Cerebellar nuclear complex (tissue), 1 donor: ENCODE data around the gene FER.

Experiments
- DNase-seq, 2 experiments: peaks; one replicate each; lab custom pipeline; 2025; lab: John Stamatoyannopoulos, UW

The FER gene

GRCh38 chr5:109177227-109177626 lies 429.5 kb downstream of the FER start:
- DNase-seq, result no peak

- DNase-seq, result no peak
Measured at GRCh38 chr5:109177782-109178181, 430.1 kb downstream of the FER start.

GRCh38 chr5:109180668-109181067 lies 433.0 kb downstream of the FER start:
- no peak for DNase-seq

- no peak for DNase-seq
Measured at GRCh38 chr5:109186759-109187158, 439.1 kb downstream of the FER start.

- no peak for DNase-seq
Measured at GRCh38 chr5:109191153-109191558, 443.5 kb downstream of the FER start.

GRCh38 chr5:109192027-109192426 lies 444.3 kb downstream of the FER start:
- no peak for DNase-seq

GRCh38 chr5:109192555-109193281 lies 445.0 kb downstream of the FER start:
- DNase-seq, result no peak

GRCh38 chr5:109195667-109196066 lies 448.0 kb downstream of the FER start:
- no peak for DNase-seq

GRCh38 chr5:109196087-109196822 lies 448.6 kb downstream of the FER start:
- no peak for DNase-seq

- DNase-seq, result no peak
Measured at GRCh38 chr5:109196823-109197160, 449.1 kb downstream of the FER start.

- DNase-seq, result no peak
Measured at GRCh38 chr5:109199289-109199688, 451.6 kb downstream of the FER start.

- DNase-seq, result no peak
Measured at GRCh38 chr5:109199799-109200620, 452.3 kb downstream of the FER start.

- DNase-seq, result no peak
Measured at GRCh38 chr5:109215040-109215439, 467.3 kb downstream of the FER start.

- DNase-seq, result no peak
Measured at GRCh38 chr5:109218818-109219217, 471.1 kb downstream of the FER start.

GRCh38 chr5:109223531-109223930 lies 475.8 kb downstream of the FER start:
- no peak for DNase-seq

GRCh38 chr5:109224276-109224882 lies 476.7 kb downstream of the FER start:
- no peak for DNase-seq

GRCh38 chr5:109225716-109226625 lies 478.3 kb downstream of the FER start:
- no peak for DNase-seq

GRCh38 chr5:109230369-109230768 lies 482.7 kb downstream of the FER start:
- DNase-seq, result no peak

GRCh38 chr5:109231331-109231730 lies 483.6 kb downstream of the FER start:
- no peak for DNase-seq

GRCh38 chr5:109234381-109234780 lies 486.7 kb downstream of the FER start:
- no peak for DNase-seq

GRCh38 chr5:109239456-109239855 lies 491.8 kb downstream of the FER start:
- no peak for DNase-seq
